HAP-1 (cell line): Measurements from ENCODE around the gene MAPK1.
"Not testable (repeated sequence)": the region's sequence is repeated elsewhere in the genome, so short reads cannot be mapped to it uniquely, and the experiment has no call there.

Source experiments
- DNase-seq, 2 experiments: peaks; one replicate each; pipeline ENCODE4 v3.0.0-alpha.2; 2016 to 2020; ENCODE audit warnings: low spot score in 2 of 2
- H3K27me3 ChIP-seq: fragments of 250-450 bp; sonication (Bioruptor Pico); 2 replicates; pipeline ENCODE4 v1.5.1; 2020; ENCODE audit warnings: low read depth, mild to moderate bottlenecking, moderate library complexity
- H3K36me3 ChIP-seq: fragments of 250-450 bp; sonication (Bioruptor Pico); replicated peaks from 2 replicates; pipeline ENCODE4 v1.5.1; 2020; ENCODE audit warnings: mild to moderate bottlenecking
- H3K4me1 ChIP-seq: fragments of 250-450 bp; sonication (Bioruptor Pico); 2 replicates; pipeline ENCODE4 v1.5.1; 2020; ENCODE audit warnings: mild to moderate bottlenecking
- H3K4me3 ChIP-seq: fragments of 250-450 bp; sonication (Bioruptor Pico); 2 replicates; pipeline ENCODE4 v1.5.1; 2020; ENCODE audit warnings: mild to moderate bottlenecking, moderate library complexity
- H3K9me3 ChIP-seq: fragments of 250-450 bp; sonication (Bioruptor Pico); 2 replicates; pipeline ENCODE4 v1.5.1; 2020; ENCODE audit warnings: mild to moderate bottlenecking, moderate library complexity
- in situ Hi-C: fragments of 300-500 bp; cut with MboI; formaldehyde crosslinking; loops from 3 replicates; pipeline ENCODE4 v1.14.3; 2020; ENCODE audit warnings: low sequenced_read_pairs, inconsistent platforms, mixed read lengths

MAPK1 gene

DNA sequence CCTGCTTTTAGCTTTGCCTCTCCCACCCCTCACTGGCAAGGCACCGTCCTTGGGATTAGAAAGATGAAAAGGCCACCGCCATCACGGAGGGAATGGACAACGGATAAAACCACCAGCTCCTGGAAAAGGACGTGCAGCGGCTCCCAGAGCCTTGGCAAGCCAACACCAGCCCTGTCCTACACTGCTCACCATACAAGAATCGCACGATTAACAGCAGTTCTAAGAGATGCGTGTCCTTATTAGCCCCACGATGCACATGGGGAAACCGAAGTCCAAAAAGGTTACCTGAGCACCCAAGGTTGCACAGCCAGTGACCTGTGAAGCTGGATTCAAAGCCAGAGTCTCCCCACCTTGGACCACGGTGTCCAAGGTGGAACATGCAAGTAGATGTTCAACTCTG, 139.2 kb downstream of the MAPK1 start:
- Histone ChIP-seq H3K27me3 (no peaks in the 10 kb centered on the region), H3K4me3 (no peak overlapping the region)
- in situ Hi-C loops, result no loop called here

GRCh38 chr22:21727768-21728167, 139.7 kb downstream of the MAPK1 start:
- Histone ChIP-seq H3K27me3 (no peaks in the 10 kb centered on the region), H3K36me3 (no peaks in the 10 kb centered on the region), H3K4me1 (no peaks in the 10 kb centered on the region), H3K9me3 (no peaks in the 10 kb centered on the region), H3K4me3 (no peak overlapping the region)
- no peak for DNase-seq
- in situ Hi-C loops, result no loop called here

More for the DNA sequence above, 139.2 kb downstream of the MAPK1 start:
- H3K9me3 ChIP-seq, result no peaks in the 10 kb centered on the region
- no peak for DNase-seq
- no peaks in the 10 kb centered on the region for H3K4me1 ChIP-seq
- no peaks in the 10 kb centered on the region for H3K36me3 ChIP-seq

DNA sequence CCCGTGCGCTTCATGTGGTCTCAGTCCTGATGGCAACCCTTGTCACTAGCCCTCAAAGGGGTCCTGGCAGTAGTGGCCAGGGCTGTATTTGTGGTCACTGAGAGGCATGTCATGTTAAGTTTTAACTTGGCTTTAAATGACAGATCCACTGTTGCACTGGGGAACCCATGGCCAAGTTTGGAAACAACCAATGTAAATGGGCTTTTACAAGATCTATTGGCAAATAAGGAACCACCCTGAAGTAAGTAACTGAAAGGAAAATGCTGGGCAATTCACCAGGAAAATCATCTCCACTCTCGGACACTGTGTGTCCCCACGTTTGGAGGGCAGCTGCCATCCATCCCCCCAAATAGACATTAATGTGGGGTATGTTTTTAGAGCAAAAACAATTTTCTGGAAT, 140.3 kb downstream of the MAPK1 start:
- H3K9me3 ChIP-seq, result no peaks in the 10 kb centered on the region
- in situ Hi-C loops, result no loop called here

DNA sequence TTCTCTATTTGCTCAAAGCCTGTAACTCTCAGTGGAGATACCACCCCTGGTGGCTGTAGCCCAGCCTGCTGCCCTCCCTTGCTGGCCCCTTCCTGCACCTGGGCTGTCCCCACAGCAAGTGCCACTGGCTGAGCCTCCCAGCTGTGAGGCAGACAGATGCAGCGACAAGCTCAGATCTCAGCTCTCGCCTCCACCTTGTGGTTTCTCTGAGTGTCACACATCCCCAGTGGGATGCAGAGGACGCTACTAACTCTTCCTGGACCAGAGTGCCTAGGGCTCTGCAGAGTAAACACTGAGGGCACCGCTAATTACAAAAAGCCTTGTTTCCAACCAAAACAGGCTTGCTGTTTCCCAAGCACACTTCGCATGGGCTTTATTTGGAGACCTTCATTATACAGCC, 140.8 kb downstream of the MAPK1 start:
- DNase-seq, result peak; percentile 19 to 57
- in situ Hi-C loops, result no loop called here
- no peak overlapping the region for H3K4me3 ChIP-seq
- no peaks in the 10 kb centered on the region for H3K27me3 ChIP-seq
- no peaks in the 10 kb centered on the region for H3K9me3 ChIP-seq
- H3K4me1 ChIP-seq, result no peaks in the 10 kb centered on the region
- H3K36me3 ChIP-seq, result no peaks in the 10 kb centered on the region

More for the DNA sequence above, 140.3 kb downstream of the MAPK1 start:
- H3K27me3 ChIP-seq, result no peaks in the 10 kb centered on the region
- H3K4me3 ChIP-seq, result no peak overlapping the region
- H3K36me3 ChIP-seq, result no peaks in the 10 kb centered on the region
- H3K4me1 ChIP-seq, result no peaks in the 10 kb centered on the region
- no peak for DNase-seq

DNA sequence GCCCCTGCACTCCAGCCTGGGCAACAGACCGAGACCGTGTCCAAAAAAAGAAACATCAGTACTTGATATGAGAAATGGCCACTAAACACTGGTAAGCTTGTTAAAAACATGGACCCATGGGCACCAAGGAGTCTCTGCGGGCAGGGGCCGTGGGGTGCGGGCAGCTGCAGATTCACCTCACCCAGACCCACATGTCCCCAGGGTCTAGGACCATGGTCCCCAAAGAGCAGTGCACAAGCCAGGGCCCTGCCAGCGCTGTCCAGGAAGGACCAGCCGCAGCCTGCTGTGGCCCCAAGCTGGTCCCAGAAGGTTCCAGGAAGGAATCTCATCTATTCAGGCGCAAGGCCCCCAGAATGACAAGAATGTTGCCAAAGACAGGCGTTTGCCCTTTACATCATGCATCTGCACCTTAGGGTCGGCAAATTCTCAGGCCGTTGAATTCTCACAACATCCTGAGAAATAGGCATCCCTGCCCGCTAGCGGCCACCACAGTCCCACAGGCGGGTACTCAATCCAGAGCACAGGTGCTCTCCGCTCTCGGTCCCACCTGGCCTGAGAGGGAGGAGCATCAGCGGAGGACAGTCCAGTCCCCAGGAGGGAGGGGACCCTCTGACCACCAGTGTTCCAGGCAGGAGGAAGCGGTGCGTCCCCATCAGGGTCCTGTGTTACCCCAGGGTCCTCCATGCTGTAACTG, 141.3 kb downstream of the MAPK1 start:
- in situ Hi-C loops, result no loop called here
- H3K27me3 ChIP-seq, result no peaks in the 10 kb centered on the region
- H3K4me3 ChIP-seq, result no peak overlapping the region
- H3K36me3 ChIP-seq, result no peaks in the 10 kb centered on the region
- no peak for DNase-seq
- no peaks in the 10 kb centered on the region for H3K4me1 ChIP-seq
- H3K9me3 ChIP-seq, result no peaks in the 10 kb centered on the region

GRCh38 chr22:21724496-21724895, 142.9 kb downstream of the MAPK1 start:
- H3K4me1 ChIP-seq, in situ Hi-C loops, H3K36me3 ChIP-seq, DNase-seq, H3K4me3 ChIP-seq, H3K27me3 ChIP-seq, H3K9me3 ChIP-seq: not testable (repeated sequence)

DNA sequence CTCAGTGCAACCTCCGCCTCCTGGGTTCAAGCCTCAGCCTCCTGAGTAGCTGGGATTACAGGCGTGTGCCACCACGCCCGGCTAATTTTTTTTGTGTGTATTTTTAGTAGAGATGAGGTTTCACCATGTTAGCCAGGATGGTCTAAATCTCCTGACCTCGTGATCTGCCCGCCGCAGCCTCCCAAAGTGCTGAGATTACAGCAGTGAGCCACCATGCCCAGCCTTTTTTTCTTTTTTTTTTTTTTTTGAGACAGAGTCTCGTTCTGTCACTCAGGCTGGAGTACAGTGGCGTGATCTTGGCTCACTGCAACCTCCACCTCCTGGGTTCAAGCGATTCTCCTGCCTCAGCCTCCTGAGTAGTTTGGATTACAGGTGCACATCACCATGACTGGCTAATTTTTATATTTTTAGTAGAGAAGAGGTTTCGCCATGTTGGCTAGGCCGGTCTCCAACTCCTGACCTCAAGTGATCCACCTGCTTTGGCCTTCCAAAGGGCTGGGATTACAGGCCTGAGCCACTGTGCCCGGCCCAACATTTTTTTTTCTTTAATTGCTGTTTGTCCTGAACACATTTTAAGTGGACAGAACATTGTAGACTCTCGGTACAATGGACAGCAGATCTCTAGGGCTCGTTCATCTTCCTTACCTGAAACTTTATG, 146.1 kb downstream of the MAPK1 start:
- H3K27me3 ChIP-seq, H3K9me3 ChIP-seq, H3K4me3 ChIP-seq, H3K4me1 ChIP-seq, DNase-seq, in situ Hi-C loops, H3K36me3 ChIP-seq: not testable (repeated sequence)

DNA sequence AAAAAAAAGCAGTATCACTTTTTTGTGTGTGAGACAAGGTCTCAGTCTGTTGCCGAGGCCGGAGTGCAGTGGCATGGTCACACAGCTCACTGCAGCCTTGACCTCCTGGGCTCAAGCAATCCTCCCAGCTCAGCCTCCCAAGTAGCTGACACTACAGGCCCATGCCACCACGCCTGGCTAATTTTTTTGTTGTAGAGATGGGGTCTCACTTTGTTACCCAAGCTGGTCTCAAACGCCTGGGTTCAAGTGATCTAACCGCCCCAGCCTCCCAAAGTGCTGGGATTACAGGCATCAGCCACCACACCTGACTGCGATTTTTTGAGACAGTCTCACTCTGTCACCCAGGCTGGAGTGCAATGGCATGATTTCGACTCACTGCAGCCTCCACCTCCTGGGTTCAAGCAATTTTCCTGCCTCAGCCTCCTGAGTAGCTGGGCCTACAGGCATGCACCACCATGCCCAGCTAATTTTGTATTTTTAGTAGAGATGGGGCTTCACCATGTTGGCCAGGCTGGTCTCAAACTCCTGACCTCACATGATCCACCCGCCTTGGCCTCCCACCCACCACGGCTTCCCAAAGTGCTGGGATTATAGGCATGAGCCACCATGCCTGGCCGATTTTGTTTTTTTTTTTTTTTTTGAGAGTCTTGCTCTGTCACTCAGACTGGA, 147.1 kb downstream of the MAPK1 start:
- H3K36me3 ChIP-seq, in situ Hi-C loops, H3K27me3 ChIP-seq, H3K4me3 ChIP-seq, H3K9me3 ChIP-seq, H3K4me1 ChIP-seq, DNase-seq: not testable (repeated sequence)

GRCh38 chr22:21719024-21719423, 148.4 kb downstream of the MAPK1 start:
- Histone ChIP-seq H3K9me3 (no peaks in the 10 kb centered on the region), H3K4me1 (no peaks in the 10 kb centered on the region), H3K27me3 (no peaks in the 10 kb centered on the region), H3K4me3 (no peak overlapping the region), H3K36me3 (no peaks in the 10 kb centered on the region)
- DNase-seq, result no peak
- in situ Hi-C loops, result loop anchor here (10.0 kb wide), 1 partner anchor 216 kb away; no protein-coding TSS in a partner anchor

DNA sequence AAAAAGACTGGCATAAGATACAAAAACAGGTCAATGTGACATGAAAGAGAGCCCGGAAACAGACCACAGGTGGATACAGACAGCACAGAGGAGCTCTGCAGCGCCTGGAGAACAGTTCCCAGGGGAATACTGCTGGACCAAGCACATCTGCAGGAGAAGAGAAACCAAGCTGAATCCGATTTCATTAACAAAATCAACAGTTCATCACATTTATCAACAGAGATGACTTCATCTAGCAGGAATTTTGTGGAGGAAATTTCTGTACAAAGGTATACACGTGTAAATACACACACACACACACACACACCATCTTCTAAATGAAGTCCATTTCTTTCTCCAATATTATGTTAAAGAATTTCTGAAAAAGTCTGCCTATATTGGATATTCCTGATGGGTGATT, 148.9 kb downstream of the MAPK1 start:
- H3K36me3 ChIP-seq, result no peaks in the 10 kb centered on the region
- in situ Hi-C loops, result loop anchor here (10.0 kb wide), 1 partner anchor 216 kb away; no protein-coding TSS in a partner anchor

GRCh38 chr22:21716395-21717122, 150.9 kb downstream of the MAPK1 start:
- not testable (repeated sequence) for H3K9me3 ChIP-seq, DNase-seq, H3K36me3 ChIP-seq, H3K4me3 ChIP-seq, H3K4me1 ChIP-seq, H3K27me3 ChIP-seq
- in situ Hi-C loops, result loop anchor here (10.0 kb wide), 1 partner anchor 218 kb away; no protein-coding TSS in a partner anchor

More for the DNA sequence above, 148.9 kb downstream of the MAPK1 start:
- H3K4me3 ChIP-seq, result no peak overlapping the region
- H3K27me3 ChIP-seq, result no peaks in the 10 kb centered on the region
- H3K9me3 ChIP-seq, result no peaks in the 10 kb centered on the region
- H3K4me1 ChIP-seq, result no peaks in the 10 kb centered on the region
- DNase-seq, result no peak

GRCh38 chr22:21714786-21715185, 152.7 kb downstream of the MAPK1 start:
- Histone ChIP-seq H3K4me1 (no peaks in the 10 kb centered on the region), H3K36me3 (no peaks in the 10 kb centered on the region), H3K4me3 (no peak overlapping the region), H3K9me3 (no peaks in the 10 kb centered on the region), H3K27me3 (no peaks in the 10 kb centered on the region)
- no peak for DNase-seq
- in situ Hi-C loops, result loop anchor here (10.0 kb wide), 1 partner anchor 220 kb away; no protein-coding TSS in a partner anchor

DNA sequence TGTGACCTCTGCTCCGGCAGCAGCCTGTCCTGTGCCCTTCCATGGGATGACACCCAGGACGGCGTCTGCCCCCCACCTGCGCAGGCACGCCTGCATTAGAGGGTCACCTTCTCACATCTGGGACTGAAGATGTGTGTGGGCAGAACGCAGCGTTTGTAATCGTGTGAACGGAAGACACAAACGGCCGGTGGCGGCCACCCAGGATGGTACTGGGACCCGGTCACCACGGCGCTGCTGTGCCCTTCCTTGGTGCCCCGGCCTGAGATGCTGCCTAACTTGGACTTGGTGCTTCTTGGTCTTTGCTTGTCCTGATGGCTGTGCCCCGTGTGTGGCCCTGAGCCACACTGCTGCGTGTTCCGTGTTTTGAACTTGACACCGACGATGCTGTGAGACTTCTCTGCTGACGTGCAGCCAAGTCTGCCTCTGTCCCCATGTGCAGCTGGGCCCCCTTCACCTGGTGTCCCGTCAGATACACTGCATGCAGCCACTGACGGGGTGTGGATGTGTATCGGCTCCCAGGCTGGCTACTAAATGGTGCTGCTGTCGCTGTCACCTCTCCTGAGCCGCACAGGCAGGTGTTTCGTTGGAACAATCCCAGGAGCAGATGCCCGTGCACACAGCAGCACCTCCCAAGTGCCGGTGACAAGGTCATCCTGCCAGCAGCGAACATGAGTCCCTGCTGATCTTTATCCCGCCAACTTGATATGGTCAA, 153.2 kb downstream of the MAPK1 start:
- Histone ChIP-seq H3K4me1 (no peaks in the 10 kb centered on the region), H3K4me3 (no peak overlapping the region), H3K36me3 (no peaks in the 10 kb centered on the region), H3K9me3 (no peaks in the 10 kb centered on the region), H3K27me3 (no peaks in the 10 kb centered on the region)
- in situ Hi-C loops, result loop anchor here (10.0 kb wide), 1 partner anchor 221 kb away; no protein-coding TSS in a partner anchor
- DNase-seq, result no peak
